Activated CD4-positive, CD25-positive, alpha-beta regulatory T cell treated with anti-CD3 and anti-CD28 coated beads, Interleukin-2, amount 50 U/mL, for 24 hours (primary cell): ENCODE measurements around the gene PCBD1.
"Not testable (repeated sequence)": the region's sequence is repeated elsewhere in the genome, so short reads cannot be mapped to it uniquely, and the experiment has no call there.

ENCODE experiments used
- ATAC-seq, 2 donors: fragments of 150-1000 bp; cut with Tn5 transposase; one replicate each; pipeline ENCODE4 v1.10.0; 2021; ENCODE audit warnings: mild to moderate bottlenecking in 1 of 2, moderate library complexity in 1 of 2

The PCBD1 gene

DNA sequence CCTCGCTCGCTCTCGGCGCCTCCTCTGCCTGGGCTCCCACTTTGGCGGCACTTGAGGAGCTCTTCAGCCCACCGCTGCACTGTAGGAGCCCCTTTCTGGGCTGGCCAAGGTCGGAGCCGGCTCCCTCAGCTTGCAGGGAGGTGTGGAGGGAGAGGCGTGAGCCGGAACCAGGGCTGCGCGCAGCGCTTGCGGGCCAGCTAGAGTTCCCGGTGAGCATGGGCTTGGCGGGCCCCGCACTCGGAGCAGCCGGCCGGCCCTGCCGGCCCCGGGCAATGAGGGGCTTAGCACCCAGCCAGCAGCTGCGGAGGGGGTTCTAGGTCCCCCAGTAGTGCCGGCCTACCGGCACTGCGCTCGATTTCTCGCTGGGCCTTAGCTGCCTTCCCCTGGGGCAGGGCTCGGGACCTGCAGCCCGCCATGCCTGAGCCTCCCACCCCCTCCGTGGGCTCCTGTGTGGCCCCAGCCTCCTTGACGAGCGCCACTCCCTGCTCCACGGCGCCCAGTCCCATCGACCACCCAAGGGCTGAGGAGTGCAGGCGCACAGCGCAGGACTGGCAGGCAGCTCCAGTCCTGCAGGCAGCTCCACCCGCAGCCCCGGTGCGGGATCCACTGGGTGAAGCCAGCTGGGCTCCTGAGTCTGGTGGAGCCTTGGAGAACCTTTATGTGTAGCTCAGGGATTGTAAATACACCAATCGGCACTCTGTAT, 26.7 kb downstream of the PCBD1 start:
- not testable (repeated sequence) for ATAC-seq

DNA sequence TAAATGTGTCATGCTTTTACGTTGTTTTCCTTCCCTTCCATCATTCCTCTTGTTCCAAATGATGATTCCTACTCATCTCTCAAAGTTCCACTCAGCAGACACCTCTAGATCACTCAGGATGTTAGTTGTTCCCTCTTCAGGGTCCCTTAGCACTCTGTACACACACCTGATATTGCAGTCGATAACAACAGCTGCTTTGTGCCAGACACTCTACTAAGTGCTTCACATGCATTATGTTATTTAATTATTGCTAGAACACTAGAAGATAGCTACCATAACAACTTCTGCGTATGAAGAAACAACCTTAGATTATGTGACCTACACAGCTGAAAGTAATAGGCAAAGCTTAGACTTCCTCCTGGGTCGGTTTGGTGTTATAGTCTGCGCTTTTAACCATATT, 29.6 kb downstream of the PCBD1 start:
- no peak for ATAC-seq

DNA sequence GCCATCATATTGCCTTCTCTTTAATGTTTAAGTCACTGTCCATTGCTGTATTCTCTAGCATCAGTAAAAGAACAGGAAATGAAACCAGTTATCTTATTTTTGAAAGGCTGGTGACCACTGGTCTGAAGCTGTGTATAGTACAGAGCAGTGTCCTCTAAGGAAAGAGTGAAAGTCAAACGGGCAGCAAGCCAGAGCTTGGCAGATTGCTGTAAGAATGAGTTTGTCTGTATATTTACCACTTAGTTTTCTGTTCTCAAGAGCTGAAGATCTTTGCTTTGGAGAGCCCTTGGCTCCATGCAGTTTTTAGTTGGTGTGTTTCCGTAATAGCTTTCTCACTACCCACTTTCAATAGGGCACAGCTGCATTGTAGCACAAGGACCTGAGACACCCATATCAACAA, 31.9 kb downstream of the PCBD1 start:
- no peak for ATAC-seq

DNA sequence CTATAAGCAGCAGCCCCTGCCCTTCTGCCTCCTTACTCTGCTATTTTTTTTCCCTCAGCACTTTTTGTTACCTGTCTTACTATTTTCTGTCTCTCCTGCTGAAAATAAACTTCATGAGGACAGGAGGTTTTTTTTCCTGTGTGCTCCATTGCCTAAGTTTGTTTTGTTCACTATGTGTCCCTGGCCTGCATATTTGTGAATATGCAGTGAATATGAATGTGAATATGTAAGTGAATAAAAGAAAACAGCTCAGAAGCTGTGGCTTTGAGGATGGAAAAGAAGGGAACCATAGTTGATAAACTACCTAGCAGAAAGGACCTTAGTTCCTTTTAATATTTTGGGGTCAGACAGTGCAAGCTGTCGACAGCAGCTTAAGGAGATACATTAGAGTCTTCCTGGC, 34.9 kb downstream of the PCBD1 start:
- no peak for ATAC-seq

DNA sequence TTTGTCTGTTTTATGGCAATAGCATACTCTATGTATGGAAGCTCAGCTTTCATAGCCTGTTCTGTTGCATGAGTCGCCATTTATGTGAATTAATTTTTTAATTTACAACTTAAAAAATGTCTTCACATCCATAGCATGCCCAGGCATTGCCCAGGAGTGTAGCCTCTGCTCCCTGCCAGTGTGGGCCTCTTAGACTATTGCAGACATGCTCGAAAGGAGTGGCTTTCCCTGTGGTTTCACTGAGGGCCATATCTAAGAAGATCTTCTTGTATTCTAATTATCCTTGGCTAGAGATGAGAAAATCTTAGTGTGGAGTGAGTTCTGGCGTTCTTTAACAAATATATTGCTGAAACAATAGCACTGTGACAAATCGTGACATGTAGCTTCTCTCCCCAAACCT, 35.3 kb downstream of the PCBD1 start:
- ATAC-seq = no peak

DNA sequence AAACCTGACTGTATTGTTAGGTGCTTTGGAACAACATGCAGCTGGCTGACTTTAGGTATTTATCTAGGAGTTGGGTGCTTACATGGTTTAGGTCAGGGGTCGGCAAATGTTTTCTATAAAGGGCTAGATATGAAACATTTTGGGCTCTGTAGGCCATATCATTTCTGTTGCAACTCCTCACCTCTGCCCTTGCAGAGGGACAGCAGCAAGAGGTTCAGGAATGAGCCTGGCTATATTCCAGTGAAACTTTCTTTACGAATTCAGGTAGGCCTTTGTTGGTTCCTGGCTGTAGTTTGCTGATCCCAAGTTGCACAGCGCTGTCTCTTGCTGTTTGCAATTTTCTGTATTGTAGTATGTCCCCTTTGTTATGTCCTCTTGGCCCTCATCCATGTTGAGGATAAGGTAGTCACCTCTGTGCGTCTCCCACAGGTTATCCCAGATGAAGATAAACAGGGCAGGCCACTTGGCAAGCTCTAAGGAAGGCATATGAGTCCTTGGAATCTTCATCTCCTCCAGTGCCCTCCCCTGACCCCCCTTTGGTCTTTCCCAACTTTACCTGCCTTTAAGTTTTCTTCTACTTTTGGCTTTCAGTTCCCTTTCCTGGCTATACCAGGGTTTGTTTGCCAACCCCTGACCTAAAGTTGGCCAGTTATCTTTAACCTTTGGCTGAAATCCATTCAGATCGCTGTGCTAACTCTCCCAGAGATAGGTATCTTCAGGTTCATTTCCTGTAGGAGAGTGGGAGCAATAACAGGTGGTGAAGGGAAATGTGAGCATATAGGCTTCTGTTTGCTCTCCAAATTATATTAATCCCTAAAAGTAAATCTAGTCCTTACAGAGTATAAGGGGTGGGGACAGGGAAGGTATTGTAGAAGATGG, 36.5 kb downstream of the PCBD1 start:
- no peak for ATAC-seq

DNA sequence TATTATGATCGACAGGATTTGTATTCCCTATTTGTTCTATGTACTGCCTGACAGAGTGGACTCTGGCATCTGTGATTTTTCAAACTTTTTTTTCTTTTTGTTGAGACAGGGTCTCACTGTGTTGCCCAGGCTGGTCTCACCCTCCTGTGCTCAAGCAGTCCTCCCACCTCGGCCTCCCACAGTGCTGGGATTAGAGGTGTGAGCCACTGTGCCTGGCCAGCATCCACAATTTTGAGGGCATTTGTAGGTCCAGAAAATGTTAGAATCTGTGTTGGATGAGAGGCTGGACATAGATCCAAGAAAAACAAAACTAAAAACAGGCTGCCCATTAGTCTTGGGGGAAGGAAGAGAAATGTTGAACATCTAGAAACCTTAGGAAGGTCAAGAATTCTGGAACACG, 38.3 kb downstream of the PCBD1 start:
- no peak for ATAC-seq

DNA sequence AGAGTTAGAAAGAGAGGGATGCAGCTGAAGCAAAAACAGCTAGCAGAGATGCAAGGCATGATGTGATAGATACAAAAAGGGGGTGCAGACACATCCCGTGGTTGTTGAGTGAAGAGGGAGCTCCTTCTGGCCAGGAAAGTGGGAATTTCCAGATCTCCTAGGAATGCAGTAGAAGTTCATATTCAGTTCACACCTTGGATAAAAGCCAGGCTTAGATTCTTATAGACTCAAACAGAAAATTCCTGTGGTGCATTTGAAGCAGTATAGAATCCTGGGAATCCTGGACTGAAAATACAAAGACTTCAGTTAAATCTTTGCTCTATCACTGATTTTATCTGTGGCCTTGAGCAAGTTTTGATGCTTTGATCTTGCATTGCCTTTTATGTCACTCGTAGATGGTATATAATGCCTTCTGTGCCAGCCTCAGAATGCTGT, 38.8 kb downstream of the PCBD1 start:
- no peak for ATAC-seq

DNA sequence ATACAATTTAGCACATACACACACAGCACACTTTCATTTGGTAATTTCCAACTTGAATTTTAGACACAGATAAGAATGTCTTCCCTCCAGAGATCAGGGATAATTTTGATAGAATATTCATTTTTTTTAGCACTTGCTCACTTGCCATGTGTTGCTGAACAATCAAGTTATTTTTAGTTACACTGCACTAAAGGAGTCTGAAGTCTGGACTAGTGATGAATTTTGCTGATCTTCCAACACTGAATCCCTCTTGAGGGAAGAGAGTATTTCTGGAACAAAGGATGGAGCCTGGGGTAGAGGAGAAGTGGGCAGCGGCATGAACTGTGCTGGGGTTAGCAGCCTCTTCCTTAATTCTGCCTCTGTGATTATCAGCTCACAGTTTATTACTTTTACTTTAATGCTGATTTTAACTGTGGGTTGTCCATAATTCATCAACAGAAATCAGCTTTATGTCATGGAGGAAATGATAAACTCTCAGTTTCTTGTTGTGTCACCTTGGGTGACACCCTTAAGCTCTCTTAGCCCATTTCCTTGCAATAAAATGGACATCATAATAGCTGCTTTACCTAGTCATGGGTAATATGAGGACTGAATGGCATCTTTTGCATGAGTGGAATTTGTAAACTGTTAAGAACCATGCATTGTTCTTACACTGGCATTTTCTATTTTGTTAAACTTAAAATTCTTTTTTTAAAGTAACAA, 40.6 kb downstream of the PCBD1 start:
- ATAC-seq = peak in 1 of 2 donors; percentile 27

DNA sequence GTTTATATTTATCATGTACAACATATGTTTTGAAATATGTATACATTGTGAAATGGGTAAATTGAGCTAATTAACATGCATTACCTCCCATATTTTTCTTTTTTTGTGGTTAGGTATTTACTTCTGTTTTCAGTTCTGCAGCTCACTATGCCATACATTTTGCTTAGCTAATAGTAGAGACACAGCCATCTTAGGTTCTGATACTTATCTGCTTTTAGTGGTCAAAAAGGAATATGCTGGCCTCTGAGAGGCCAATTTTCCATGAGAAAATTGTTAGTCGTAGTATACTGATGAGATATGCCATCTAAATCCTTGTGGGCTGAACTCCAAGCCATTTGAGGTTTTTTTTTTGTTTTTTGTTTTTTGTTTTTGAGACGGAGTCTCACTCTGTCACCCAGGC, 41.6 kb downstream of the PCBD1 start:
- ATAC-seq = no peak

DNA sequence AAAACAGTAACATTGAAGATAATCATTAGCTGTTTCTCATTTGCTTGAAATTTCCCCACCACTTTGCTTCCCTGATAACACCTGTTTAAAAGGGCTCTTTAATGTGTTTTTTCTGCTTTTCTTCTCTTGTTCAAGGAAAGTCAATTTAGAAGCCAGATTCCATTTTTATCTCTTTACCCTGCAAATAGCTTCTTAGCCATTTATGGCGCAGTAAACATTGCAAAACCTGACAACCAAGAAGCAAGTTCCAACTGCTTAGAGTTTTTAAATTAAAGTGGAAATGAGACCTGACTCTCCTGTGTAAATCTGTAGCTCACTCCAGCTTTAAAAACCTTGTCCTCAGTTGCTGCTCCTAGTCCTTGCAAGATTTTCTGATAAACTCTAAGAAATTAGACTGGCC, 42.5 kb downstream of the PCBD1 start:
- no peak for ATAC-seq

DNA sequence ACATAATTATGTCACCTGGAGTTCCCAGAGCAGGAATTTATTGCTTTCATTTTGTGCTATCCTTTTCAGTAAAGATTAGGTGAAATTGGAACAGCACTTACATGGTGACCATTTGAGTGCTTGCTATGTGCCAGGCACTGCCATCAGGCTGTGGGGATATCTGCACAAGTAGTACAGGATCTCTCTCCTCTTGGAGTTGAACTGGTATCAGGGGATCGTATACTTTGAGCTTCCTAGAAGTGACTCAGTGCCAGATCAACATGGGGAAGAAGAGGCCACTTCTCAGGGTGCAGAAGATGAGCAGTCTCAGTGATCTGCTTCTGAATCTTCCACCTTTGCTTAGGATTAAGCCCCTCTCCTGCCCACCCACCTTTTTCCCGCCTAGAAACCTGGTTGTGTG, 43.1 kb downstream of the PCBD1 start:
- ATAC-seq = no peak

DNA sequence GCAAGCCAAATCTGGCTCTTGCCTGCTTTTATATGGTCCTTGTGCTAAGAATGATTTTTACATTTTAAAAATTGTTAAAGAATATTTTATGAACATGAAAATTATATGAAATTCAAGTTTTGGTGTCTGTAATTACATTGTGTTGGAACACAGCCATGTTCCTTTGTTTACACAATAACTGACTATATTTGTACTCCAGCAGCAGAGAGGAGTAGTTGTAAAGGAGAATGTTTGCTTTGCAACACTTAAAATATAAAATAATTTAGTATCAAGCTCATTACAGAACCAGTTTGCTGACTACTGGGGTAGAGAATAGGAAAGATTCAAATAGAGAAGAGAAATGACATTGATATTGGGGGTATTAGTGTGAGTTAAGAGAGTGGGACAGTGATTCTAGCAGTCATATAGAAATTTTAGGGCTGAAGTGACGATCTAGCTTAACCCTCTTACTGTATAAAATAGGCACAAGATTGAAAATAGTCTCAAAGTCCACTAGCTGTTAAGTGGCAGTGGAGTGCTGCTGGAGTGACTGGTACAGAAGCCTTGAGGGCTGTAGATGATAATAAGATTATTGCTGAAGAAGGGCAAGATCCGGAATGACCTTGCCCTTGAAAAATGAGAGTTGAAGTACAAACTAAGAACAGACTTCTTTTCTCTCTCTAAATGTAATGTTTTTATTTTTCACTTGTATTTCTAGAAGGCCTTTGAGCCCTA, 44.4 kb downstream of the PCBD1 start:
- ATAC-seq = no peak

DNA sequence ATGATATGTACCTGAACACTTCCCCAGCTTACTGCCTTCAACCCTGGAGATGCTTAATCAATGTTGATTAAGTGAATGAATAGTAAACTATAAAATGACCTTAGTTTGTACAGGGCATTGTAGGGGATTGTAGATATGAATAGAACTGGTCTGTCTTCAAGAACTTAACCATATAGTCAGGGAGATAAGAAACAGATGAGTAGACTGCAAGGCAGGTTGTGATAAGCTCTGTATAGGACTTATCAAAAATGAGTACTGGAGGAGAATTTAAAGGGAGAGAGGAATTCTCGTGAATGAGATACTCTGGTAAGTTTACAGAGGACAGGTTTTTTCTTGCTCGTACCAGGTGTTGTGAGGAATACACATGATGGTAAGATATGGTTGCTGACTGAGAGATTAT, 45.0 kb downstream of the PCBD1 start:
- ATAC-seq = no peak

DNA sequence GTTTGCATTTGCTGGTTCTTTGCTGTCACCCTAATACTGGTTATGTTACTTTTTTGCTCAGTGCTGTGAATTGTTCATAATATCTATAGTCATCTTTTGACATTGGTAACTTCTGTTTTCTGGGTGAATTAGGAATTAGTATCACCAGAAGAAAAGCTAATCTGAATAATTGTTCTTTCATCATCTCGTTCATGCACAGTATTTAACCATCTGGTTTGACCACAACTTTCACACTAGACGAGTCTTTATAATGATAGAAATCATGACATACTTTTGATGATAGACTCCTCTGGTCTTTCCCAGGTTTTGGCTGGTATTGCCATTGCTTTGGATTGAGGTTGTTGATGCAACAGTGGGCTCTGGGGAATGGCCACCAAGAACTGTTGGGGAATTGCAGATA, 47.5 kb downstream of the PCBD1 start:
- ATAC-seq = peak in 1 of 2 donors; percentile 65

DNA sequence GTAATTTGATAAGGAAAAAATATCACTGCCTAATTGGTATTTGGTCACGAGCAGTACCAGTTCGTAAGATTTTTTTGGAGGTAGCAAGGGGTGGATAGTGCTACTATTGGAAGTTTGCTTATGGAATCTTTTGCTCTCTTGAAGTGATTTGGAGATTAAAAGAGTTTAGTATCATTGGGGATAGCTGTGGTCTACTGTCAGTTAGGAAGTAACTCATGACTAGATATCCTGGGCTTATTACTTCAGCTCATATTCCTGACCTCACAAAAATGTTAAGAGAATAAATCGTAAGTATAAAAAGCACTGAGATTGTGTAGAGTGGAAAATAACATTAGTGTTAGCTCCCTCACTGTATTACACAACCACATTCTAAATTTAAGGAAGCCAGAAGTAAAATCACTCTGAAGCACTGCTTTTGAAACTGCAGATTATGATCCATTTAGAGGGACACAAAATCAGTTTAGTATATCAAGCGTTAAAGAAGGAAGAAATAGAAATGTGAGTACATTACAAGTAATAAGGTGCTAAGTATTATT, 50.0 kb downstream of the PCBD1 start:
- no peak for ATAC-seq

DNA sequence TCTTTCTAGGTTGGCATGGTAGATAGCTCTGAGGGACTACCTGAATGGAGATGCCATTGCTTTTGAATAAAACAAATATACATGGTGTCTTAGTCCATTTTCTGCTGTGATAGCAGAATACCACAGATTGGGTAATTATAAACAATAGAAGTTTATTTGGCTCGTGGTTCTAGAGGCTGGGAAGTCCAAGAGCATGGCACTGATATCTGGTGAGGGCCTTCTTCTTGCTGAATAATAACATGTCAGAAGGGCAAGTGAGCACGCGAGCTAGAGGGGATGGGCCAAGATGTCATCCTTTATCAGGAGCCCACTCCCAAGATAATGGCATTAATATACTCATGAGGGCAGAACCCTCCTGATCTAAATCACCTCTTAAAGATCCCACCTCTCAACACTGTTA, 50.7 kb downstream of the PCBD1 start:
- ATAC-seq = no peak

DNA sequence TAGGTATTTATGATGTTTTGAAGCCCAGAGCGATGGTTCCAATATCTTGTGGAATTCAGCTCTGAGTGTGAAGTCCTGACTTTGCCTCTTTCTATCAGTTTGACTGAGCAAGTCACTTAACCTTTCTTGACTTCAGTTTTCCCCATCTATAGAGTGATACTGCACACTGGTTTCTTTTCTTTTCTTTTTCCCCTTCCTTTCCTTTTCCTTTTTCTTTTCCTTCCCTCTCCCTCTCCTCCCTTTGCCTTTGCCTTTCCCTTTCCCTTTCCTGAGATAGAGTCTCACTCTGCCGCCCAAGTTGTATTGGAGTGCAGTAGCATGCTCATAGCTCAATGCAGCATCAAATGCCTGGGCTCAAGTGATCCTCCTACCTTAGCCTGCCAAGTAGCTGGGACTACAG, 52.0 kb downstream of the PCBD1 start:
- no peak for ATAC-seq

DNA sequence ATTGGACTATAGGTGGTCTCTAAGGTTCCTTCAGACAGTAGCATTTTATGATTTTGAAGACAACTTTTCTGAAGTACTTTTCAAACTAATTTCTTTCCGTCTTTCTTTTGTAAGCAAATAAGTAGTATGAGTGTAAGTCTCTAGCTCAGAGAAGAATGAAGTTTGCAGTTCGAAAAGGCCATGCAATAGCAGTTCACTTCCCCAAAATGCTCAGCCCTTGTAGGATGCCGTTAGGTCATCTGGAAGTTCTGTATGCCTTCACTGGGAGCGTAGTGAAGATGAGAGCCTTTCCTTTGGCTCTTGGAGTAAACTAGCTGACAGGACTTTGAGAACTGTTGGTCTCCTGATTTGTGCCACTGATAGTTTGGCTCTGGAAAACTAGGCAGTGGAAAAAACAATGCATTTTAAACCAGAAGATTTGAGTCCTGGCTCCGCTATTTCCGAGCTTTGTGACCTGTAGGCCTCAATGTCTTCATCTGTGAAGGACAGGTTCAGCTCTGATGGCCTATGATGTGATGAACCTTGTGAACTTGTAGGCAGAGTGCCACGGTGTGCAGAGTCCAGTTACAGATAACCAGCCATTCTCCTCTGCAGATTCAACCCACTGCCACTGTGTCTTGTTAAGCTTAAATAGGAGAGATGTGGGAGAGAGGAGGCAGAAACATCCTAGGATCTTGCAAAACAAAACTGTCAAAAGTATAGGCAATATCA, 53.8 kb downstream of the PCBD1 start:
- ATAC-seq = no peak

DNA sequence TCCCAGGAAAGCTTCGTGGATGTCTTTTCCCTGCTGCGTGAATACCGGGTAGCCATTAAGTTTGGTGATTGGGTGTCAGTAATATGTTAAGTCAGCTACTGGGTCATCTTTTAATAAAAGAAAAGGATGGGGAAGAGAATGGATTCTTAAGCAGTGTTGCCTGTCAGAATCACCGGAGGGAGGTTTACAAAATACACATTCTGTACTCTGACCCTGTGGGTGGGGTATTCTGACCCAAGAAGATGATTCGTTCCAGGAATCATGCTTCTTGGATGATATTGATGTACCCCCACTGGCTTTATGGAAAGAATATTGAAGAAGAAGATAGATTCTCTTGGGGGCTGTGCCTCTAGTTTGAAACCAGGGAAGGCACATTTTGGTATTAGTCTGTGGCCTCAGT, 54.3 kb downstream of the PCBD1 start:
- ATAC-seq = no peak

DNA sequence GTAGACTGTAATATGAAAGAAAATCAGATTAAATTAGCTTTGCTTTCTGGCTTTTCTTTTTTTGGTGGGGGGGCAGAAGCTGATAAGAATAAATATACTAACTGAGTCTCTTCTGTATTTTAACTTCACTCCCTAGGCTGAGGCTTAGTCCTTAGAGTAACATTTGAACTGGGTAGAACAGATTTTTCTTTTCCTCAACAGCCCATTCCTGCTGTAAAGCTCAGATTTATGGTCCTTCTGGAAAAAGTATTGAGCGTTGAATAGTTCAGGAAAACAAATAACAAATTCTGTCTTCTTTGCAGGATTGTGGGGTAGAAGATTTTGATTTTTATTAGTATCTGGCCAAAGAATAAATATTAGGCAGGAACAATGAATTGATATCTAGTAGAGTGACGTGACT, 54.8 kb downstream of the PCBD1 start:
- ATAC-seq = no peak
